Neural cell (in vitro differentiated cells): ENCODE data around the gene CAMK1D.

Experiments
- CTCF ChIP-seq: fragments of 450-650 bp; IDR thresholded peaks from 2 replicates; pipeline ENCODE4 v1.5.1; 2014; ENCODE audit warnings: antibody characterized with exemption, mild to moderate bottlenecking, moderate library complexity; ENCODE audit not compliant: poor library complexity, severe bottlenecking
- EP300 ChIP-seq: fragments of 450-650 bp; conservative IDR thresholded peaks from 2 replicates; pipeline ENCODE4 v1.6.1; 2014; ENCODE audit warnings: antibody characterized with exemption, mild to moderate bottlenecking, moderate library complexity; ENCODE audit not compliant: poor library complexity, severe bottlenecking
- EZH2 ChIP-seq: fragments of 200-600, 300-800 bp; shearing (Covaris generic), sonication (generic); IDR thresholded peaks from 2 replicates; pipeline ENCODE4 v1.6.1; 2014; ENCODE audit warnings: antibody characterized with exemption, low read length, borderline replicate concordance, mild to moderate bottlenecking; ENCODE audit not compliant: insufficient read depth, poor library complexity, severe bottlenecking
- MXI1 ChIP-seq: fragments of 450-650 bp; conservative IDR thresholded peaks from 2 replicates; pipeline ENCODE4 v1.6.1; 2014; ENCODE audit warnings: antibody characterized with exemption, mild to moderate bottlenecking; ENCODE audit not compliant: poor library complexity, severe bottlenecking
- POLR2AphosphoS5 ChIP-seq: IDR thresholded peaks from 2 replicates; pipeline ENCODE4 v1.6.1; 2012
- RAD21 ChIP-seq: fragments of 450-650 bp; conservative IDR thresholded peaks from 2 replicates; pipeline ENCODE4 v1.6.1; 2014; ENCODE audit warnings: antibody characterized with exemption, mild to moderate bottlenecking, moderate library complexity
- REST ChIP-seq: IDR thresholded peaks from 2 replicates; pipeline ENCODE4 v1.6.1; 2012; ENCODE audit warnings: borderline replicate concordance
- TAF1 ChIP-seq: IDR thresholded peaks from 2 replicates; pipeline ENCODE4 v1.6.1; 2012; ENCODE audit warnings: low read depth

GRCh38 chr10:12819656-12820055, 470.3 kb downstream of the CAMK1D start:
- TF ChIP-seq CTCF (no peak), TAF1 (no peak), POLR2AphosphoS5 (no peak), EP300 (no peak), REST (no peak), EZH2 (no peak), MXI1 (no peak), RAD21 (no peak)
